ENCODE measurements around the gene MPLKIP.
A peak's percentile ranks its signal among the peaks of the same experiment; 100 is the strongest.
"Not testable (repeated sequence)": the region's sequence is repeated elsewhere in the genome, so short reads cannot be mapped to it uniquely, and the experiment has no call there.

Gene MPLKIP

DNA sequence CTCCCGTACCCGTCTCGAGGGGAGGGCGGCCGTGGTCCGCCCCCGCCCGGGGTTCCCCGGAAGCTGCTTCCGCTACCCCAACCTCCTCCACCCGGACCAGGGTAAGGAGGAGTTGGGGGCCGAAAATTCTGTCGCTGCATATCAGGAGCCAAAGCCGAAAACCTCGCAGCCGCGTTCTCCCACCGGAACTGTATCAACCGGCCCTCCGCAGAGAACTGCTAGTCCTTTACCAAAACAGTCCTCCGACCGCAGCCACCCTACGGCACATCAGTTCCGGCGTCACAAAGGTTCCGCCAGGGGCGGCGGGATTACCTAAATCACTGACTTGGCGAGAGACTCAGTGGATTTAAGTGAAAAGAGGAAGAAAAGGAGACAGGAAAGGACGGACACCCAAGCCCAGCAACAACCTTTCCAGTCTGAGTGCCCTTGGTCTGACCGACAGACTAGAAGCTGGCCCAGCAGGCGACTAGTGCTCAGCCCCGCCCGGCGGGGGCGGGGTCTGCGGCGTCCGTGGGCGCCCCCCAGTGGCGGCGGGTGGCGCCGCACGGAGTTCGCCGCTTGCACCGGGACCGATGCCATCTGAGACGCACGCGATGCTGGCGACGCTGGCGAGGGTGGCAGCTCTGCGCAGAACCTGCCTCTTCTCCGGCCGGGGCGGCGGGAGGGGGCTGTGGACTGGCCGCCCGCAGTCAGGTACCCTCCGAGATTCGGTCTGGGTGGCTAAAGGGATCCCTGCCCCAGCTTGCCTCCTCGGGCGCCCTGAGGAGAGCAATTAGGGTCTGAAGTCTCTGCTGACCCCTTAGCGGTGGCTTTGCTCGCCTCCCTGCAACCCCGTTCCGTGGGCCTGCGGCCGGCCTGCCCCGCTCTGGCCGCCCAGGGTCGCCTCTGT lies at the start of gene MPLKIP, which contains the start of gene SUGCT:
Gene MPLKIP, minus strand, starts transcription at position 195 of the 889 bp plus-strand sequence. Its CDS starts 55 bp downstream, at position 140.
Gene SUGCT, plus strand, starts transcription at position 578 of the 889 bp plus-strand sequence.
- peak within 1 kb of the TSS; percentile 78 for H3K27ac ChIP-seq
- peak; percentile 99 for TF ChIP-seq ZFX (IDR thresholded peaks at IDR 0.05)
- TF ChIP-seq, protein P1, sequence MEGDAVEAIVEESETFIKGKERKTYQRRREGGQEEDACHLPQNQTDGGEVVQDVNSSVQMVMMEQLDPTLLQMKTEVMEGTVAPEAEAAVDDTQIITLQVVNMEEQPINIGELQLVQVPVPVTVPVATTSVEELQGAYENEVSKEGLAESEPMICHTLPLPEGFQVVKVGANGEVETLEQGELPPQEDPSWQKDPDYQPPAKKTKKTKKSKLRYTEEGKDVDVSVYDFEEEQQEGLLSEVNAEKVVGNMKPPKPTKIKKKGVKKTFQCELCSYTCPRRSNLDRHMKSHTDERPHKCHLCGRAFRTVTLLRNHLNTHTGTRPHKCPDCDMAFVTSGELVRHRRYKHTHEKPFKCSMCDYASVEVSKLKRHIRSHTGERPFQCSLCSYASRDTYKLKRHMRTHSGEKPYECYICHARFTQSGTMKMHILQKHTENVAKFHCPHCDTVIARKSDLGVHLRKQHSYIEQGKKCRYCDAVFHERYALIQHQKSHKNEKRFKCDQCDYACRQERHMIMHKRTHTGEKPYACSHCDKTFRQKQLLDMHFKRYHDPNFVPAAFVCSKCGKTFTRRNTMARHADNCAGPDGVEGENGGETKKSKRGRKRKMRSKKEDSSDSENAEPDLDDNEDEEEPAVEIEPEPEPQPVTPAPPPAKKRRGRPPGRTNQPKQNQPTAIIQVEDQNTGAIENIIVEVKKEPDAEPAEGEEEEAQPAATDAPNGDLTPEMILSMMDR (conservative IDR thresholded peaks at IDR 0.05): peak; percentile 99

DNA sequence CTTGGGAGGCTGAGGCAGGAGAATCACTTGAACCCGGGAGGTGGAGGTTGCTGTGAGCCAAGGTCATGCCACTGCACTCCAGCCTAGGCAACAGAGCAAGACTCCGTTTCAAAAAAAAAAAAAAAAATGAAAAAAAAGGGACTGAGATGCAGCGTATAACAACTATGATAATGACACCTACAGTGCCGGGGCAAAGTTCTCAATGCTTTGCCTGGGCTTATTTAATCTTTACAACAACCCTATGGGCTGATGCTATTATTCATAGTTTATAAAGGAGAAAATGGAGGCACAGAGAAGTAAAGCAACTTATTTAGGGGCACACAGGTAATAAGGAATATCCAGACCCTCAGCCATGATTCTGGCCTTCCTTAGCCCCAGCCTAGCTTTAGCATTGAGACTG lies 48.0 kb upstream of the MPLKIP start:
- H3K27ac ChIP-seq: no peak overlapping the region
- TF ChIP-seq ZFX (IDR thresholded peaks at IDR 0.05): no peak

DNA sequence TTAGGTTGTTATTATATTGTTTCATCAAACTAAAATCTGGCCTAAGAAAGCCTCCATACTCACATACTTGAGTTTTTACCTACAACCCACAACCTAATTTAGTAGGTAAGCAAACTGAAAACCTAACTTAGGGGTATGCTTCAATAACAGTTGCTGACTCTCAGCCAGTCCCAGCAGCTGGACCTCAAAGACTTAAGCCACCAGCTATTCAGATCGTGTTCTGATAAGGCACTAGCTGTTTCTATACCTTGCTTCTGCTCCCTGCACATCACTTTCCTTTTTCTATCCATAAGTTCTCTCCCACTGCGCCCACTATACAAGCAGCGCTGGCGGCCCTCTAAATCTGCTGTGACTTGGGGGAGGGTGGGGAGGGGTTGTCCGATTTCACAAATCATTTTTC lies 42.6 kb upstream of the MPLKIP start:
- TF ChIP-seq ZFX (IDR thresholded peaks at IDR 0.05): no peak
- H3K27ac ChIP-seq: no peak overlapping the region

DNA sequence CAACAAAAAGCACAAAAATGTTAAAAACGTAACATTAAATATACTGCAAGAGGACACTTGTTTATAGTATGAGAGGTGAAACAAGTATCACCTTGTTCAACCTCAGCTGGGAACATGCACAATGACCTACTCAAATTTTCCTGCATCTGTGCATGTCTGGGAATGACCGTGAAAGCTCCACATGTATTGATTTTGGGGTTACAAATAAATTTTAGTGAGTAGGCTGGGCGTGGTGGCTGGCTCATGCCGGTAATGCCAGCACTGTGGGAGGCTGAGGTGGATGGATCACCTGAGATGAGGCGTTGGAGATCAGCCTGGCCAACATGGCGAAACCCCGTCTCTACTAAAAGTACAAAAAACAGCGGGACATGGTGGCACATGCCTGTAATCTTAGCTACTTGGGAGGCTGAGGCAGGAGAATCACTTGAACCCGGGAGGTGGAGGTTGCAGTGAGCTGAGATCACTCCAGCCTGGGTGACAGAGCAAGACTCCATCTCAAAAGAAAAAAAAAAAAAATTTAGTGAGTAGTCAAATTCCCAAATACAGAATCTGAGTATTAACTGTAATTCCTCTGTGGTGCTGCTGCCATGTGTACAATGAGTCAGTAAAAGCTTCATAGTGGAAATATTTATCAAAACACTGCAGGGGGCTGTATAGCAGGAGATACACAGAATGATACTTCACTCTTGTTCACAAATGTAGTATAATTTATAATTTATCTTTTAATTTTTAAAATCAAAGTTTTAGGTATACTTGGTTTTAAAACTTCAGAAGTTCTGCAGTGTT lies 41.5 kb upstream of the MPLKIP start:
- TF ChIP-seq, protein P1 (conservative IDR thresholded peaks at IDR 0.05): no peak
- no peak for TF ChIP-seq ZFX (IDR thresholded peaks at IDR 0.05)

DNA sequence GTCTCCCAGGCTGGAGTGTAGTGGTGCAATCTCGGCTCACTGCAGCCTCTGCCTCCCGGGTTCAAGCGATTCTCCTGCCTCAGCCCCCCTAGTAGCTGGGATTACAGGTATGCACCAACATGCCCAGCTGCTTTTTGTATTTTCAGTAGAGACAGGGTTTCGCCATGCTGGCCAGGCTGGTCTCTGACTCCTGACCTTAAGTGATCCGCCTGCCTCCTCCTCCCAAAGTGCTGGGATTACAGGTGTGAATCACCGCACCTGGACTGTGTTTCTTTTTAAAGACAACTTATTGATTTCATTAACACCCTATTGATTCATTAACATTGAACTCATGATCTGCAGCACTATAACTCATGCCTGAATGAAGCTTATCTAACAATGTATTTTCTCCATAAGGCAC lies 40.8 kb upstream of the MPLKIP start:
- H3K27ac ChIP-seq: not testable (repeated sequence)

More for the DNA sequence above, 41.5 kb upstream of the MPLKIP start:
- H3K27ac ChIP-seq: no peak overlapping the region

DNA sequence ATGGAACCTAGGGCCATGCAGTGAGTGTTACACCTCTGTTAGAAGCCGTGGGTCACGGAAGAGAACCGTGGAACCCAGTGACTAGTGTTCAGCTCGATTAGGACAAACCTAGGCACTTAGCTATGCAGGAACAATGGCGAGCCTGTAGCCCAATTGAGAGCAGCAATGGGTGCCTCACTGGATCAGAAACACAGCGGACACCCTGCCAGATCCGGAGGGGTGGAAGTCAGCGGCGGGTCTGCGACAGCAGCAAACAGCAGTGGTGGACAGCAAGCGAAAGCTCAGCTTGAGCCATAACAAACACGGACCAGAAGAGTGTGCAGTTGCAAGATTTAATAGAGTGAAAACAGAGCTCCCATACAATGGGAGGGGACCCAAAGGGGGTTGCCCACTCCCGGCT lies 38.7 kb upstream of the MPLKIP start:
- not testable (repeated sequence) for H3K27ac ChIP-seq

DNA sequence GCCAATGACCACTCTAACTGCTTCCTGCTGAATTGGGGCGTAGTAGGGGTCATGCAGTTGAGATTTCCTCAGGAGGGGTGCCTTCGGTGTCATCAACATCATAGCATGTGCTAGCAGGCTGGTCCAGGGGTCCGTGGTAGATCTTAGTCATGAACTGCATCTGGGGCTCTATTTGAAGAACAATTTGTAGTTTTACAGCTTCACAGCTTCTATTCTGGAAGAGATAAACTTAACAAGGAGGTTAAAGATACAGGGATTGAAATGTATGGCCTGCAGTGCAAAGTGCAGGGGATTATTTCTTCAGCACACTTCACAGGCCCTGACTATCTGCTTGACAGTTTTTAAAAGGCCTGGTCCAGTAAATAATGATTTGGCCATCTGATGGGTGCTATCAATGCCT lies 33.8 kb upstream of the MPLKIP start:
- not testable (repeated sequence) for H3K27ac ChIP-seq

DNA sequence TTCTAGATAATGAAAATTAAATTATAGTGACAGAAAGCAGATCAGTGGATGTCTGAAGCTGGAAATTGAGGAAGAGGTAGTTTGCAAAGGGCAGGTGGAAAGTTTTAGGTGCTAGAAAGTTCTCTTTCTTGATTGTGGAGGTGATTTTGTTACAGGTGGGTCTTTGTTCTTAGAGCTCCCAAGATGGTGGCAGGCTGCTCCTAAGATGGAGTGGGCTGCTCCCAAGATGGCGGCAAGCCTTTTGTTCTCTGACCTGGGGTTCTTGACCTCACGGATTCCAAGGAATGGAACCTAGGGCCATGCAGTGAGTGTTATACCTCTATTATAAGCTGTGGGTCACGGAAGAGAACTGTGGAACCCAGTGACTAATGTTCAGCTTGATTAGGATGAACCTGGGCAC lies 32.9 kb upstream of the MPLKIP start:
- H3K27ac ChIP-seq: no peak overlapping the region
- TF ChIP-seq, protein P1 (conservative IDR thresholded peaks at IDR 0.05): no peak
- no peak for TF ChIP-seq ZFX (IDR thresholded peaks at IDR 0.05)

DNA sequence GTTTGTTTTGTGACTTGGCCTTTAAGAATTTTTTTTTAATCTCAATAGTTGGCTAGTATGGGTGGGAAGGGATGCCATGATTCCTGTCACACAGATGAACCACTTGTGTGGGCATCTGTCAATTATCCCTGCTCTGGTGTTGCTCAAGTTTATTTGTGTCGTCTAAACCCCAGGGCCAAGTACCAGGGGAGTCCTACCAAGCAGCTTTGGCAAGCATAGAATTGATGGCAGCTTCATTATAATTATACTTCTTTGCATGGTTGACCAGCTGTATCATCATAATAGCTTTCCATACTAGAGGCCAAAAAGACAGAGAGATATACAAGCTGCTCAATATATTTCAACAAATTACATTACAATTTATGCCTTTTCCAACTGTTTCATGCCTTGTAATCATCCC lies 30.8 kb upstream of the MPLKIP start:
- H3K27ac ChIP-seq: no peak overlapping the region
- no peak for TF ChIP-seq ZFX (IDR thresholded peaks at IDR 0.05)
- TF ChIP-seq, protein P1 (conservative IDR thresholded peaks at IDR 0.05): no peak

DNA sequence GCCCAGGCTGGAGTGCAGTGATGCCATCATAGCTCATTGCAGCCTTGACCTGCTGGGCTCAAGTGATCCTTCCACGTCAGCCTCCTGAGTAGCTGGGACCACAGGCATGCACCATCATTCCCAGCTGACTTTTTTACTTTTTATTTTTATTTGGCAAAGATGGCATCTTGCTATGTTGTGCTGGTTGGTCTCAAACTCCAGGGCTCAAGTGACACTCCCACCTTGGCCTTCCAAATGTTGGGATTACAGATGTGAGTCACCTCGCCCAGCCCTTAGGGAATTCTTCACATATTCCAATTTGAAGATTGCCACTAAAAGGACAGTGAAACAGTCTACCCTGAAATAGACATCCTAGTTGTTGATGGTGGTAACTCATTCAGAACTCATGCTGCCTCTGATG lies 28.1 kb upstream of the MPLKIP start:
- no peak for TF ChIP-seq ZFX (IDR thresholded peaks at IDR 0.05)
- TF ChIP-seq, protein P1 (conservative IDR thresholded peaks at IDR 0.05): no peak
- no peak overlapping the region for H3K27ac ChIP-seq
